ENCODE measurements around the gene TMEM219. TPM values are rescaled to one million over a fixed set of nuclear protein-coding genes. Genes with fewer than 3 reads are reported as not detected.

Gene TMEM219
- total and polyA plus RNA-seq, 9 of the 15 experiments (the other 6 are each of a cell fraction or from before 2014, with no cell fraction given), result 35.3 to 62.8 (median 55.5) TPM

GRCh38 chr16:29925781-29926710, 35.8 kb upstream of the TMEM219 start, which contains the start of gene KCTD13 (continued):
- TF ChIP-seq XRCC5 (IDR thresholded peaks at IDR 0.05; ENCODE audit: low read depth, low read length), result no peak
- TF ChIP-seq ZNF76 (CRISPR knock-in tag; IDR thresholded peaks at IDR 0.05; ENCODE audit: borderline replicate concordance), result no peak
- no peak for TF ChIP-seq ZBTB34 (CRISPR knock-in tag; IDR thresholded peaks at IDR 0.05)
- TF ChIP-seq ETV5 (CRISPR knock-in tag; IDR thresholded peaks at IDR 0.05; ENCODE audit: low read depth), result no peak
- TF ChIP-seq ARID3B (CRISPR knock-in tag; IDR thresholded peaks at IDR 0.05; ENCODE audit: borderline replicate concordance), result no peak
- no peak for TF ChIP-seq ZNF133 (CRISPR knock-in tag; IDR thresholded peaks at IDR 0.05)
- TF ChIP-seq HDAC2 (IDR thresholded peaks at IDR 0.05), result 0 out of 2 replicates have a peak, but pooled peaks have one; percentile 47
- TF ChIP-seq ZNF224 (CRISPR knock-in tag; IDR thresholded peaks at IDR 0.05), result no peak
- peak; percentile 65 for TF ChIP-seq GABPB1 (CRISPR knock-in tag; IDR thresholded peaks at IDR 0.05)
- TF ChIP-seq CSDE1 (IDR thresholded peaks at IDR 0.05), result no peak
- no peak for TF ChIP-seq GATA2 (CRISPR knock-in tag; IDR thresholded peaks at IDR 0.05)
- peak; percentile 93 for TF ChIP-seq POLR2A (conservative IDR thresholded peaks at IDR 0.05)
- no peak for TF ChIP-seq MECOM (CRISPR knock-in tag; IDR thresholded peaks at IDR 0.05)
- TF ChIP-seq ZNF175 (CRISPR knock-in tag; IDR thresholded peaks at IDR 0.05; ENCODE audit: low read depth), result no peak
- TF ChIP-seq SIN3B (IDR thresholded peaks at IDR 0.05; ENCODE audit: low read depth), result no peak
- TF ChIP-seq DIDO1 (tag; IDR thresholded peaks at IDR 0.05; ENCODE audit: low read depth), result no peak
- TF ChIP-seq NCOA1 (IDR thresholded peaks at IDR 0.05; ENCODE audit: low read depth), result no peak
- TF ChIP-seq NFE2 (IDR thresholded peaks at IDR 0.05; ENCODE audit: low read depth), result no peak; the same call in 1 of the 2 replicates
- no peak for TF ChIP-seq MTA2 (IDR thresholded peaks at IDR 0.05; ENCODE audit: low read depth)
- TF ChIP-seq ZNF436 (CRISPR knock-in tag; IDR thresholded peaks at IDR 0.05), result no peak
- no peak for TF ChIP-seq NELFE (IDR thresholded peaks at IDR 0.05; ENCODE audit: insufficient read depth, insufficient read length)
- TF ChIP-seq HBP1 (CRISPR knock-in tag; IDR thresholded peaks at IDR 0.05), result no peak
- peak; percentile 92 for TF ChIP-seq POLR2G (IDR thresholded peaks at IDR 0.05; ENCODE audit: low read depth, low read length)
- TF ChIP-seq HNRNPUL1 (IDR thresholded peaks at IDR 0.05; ENCODE audit: low read length), result no peak
- no peak for TF ChIP-seq HMG20B (CRISPR knock-in tag; IDR thresholded peaks at IDR 0.05)
- TF ChIP-seq ELK3 (CRISPR knock-in tag; IDR thresholded peaks at IDR 0.05), result no peak
